GM19467 (cell line): ENCODE measurements around the gene CD274.
"Not testable (repeated sequence)": the region's sequence is repeated elsewhere in the genome, so short reads cannot be mapped to it uniquely, and the experiment has no call there.

ENCODE experiments used
- ATAC-seq: cut with Tn5 transposase; IDR thresholded peaks from one replicate; pipeline ENCODE4 v1.9.1; 2021; ENCODE audit warnings: mild to moderate bottlenecking, moderate library complexity; ENCODE audit not compliant: unreplicated experiment

The CD274 gene

GRCh38 chr9:5450359-5451091 lies at the start of gene CD274:
CD274 (plus strand) TSS chr9:5450542; CDS start chr9:5456114, 5,572 bp downstream.
- peak; percentile 56 for ATAC-seq

- ATAC-seq: no peak
Measured at GRCh38 chr9:5402217-5402616, 48.1 kb upstream of the CD274 start.

- no peak for ATAC-seq
Measured at GRCh38 chr9:5408596-5408995, 41.7 kb upstream of the CD274 start.

GRCh38 chr9:5416953-5417352 lies 33.4 kb upstream of the CD274 start:
- ATAC-seq: no peak

- ATAC-seq: no peak
Measured at GRCh38 chr9:5418481-5418880, 31.9 kb upstream of the CD274 start.

GRCh38 chr9:5419987-5420386 lies 30.4 kb upstream of the CD274 start:
- ATAC-seq: no peak

- no peak for ATAC-seq
Measured at GRCh38 chr9:5421163-5421562, 29.2 kb upstream of the CD274 start.

GRCh38 chr9:5422276-5422675 lies 28.1 kb upstream of the CD274 start:
- ATAC-seq: no peak

GRCh38 chr9:5425006-5425628 lies 25.2 kb upstream of the CD274 start:
- ATAC-seq: no peak

- no peak for ATAC-seq
Measured at GRCh38 chr9:5427005-5427404, 23.3 kb upstream of the CD274 start.

- ATAC-seq: no peak
Measured at GRCh38 chr9:5428172-5428571, 22.2 kb upstream of the CD274 start.

GRCh38 chr9:5428794-5429528 lies 21.4 kb upstream of the CD274 start:
- ATAC-seq: no peak

GRCh38 chr9:5429873-5430564 lies 20.3 kb upstream of the CD274 start:
- no peak for ATAC-seq

GRCh38 chr9:5430912-5431311 lies 19.4 kb upstream of the CD274 start:
- no peak for ATAC-seq

GRCh38 chr9:5432890-5433289 lies 17.5 kb upstream of the CD274 start:
- ATAC-seq: not testable (repeated sequence)

- not testable (repeated sequence) for ATAC-seq
Measured at GRCh38 chr9:5433328-5433727, 17.0 kb upstream of the CD274 start.

- ATAC-seq: not testable (repeated sequence)
Measured at GRCh38 chr9:5433841-5434810, 16.2 kb upstream of the CD274 start.

GRCh38 chr9:5435912-5436311 lies 14.4 kb upstream of the CD274 start:
- no peak for ATAC-seq

- no peak for ATAC-seq
Measured at GRCh38 chr9:5436441-5436840, 13.9 kb upstream of the CD274 start.
